Stimulated activated CD8-positive, alpha-beta memory T cell treated with anti-CD3 and anti-CD28 coated beads, Interleukin-7, amount 100 ng/mL, for 1 hour (primary cell): ENCODE data around the gene ZBED5.
"Not testable (repeated sequence)": the region's sequence is repeated elsewhere in the genome, so short reads cannot be mapped to it uniquely, and the experiment has no call there.

Experiments used
- DNase-seq, 2 donors: peaks; one replicate each; pipeline ENCODE4 v3.0.0-alpha.2; 2020; ENCODE audit warnings: low read depth in 2 of 2

ZBED5 gene

GRCh38 chr11:10838083-10838482, 19.8 kb downstream of the ZBED5 start:
- no peak for DNase-seq

GRCh38 chr11:10836884-10837283, 21.0 kb downstream of the ZBED5 start:
- not testable (repeated sequence) for DNase-seq

- no peak for DNase-seq
These were observed 28.7 kb downstream of the ZBED5 start for GRCh38 chr11:10829139-10829538.

- DNase-seq: no peak
These were observed 29.5 kb downstream of the ZBED5 start for GRCh38 chr11:10828402-10828801.

- no peak for DNase-seq
These were observed 33.0 kb downstream of the ZBED5 start for GRCh38 chr11:10824888-10825287.

GRCh38 chr11:10823152-10823579, 34.7 kb downstream of the ZBED5 start:
- no peak for DNase-seq

- not testable (repeated sequence) for DNase-seq
These were observed 35.4 kb downstream of the ZBED5 start for GRCh38 chr11:10822491-10822890.

- DNase-seq: no peak
These were observed 39.3 kb downstream of the ZBED5 start for GRCh38 chr11:10818594-10818993.

- DNase-seq: no peak
These were observed 43.9 kb downstream of the ZBED5 start for GRCh38 chr11:10813945-10814344.

GRCh38 chr11:10809373-10810160, 48.3 kb downstream of the ZBED5 start:
- peak; percentile 13 to 14 for DNase-seq

- peak; percentile 93 to 96 for DNase-seq
These were observed 49.1 kb downstream of the ZBED5 start, which contains the start of gene EIF4G2 for GRCh38 chr11:10808553-10809372. Gene EIF4G2 (minus strand): TSS chr11:10808926.

- DNase-seq: peak in 1 of 2 donors; percentile 6
These were observed 49.7 kb downstream of the ZBED5 start for GRCh38 chr11:10808235-10808552.

GRCh38 chr11:10807493-10808234, 50.2 kb downstream of the ZBED5 start:
- DNase-seq: peak in 1 of 2 donors; percentile 1

GRCh38 chr11:10806206-10806605, 51.6 kb downstream of the ZBED5 start:
- DNase-seq: no peak

GRCh38 chr11:10805741-10806140, 52.1 kb downstream of the ZBED5 start:
- no peak for DNase-seq

- DNase-seq: no peak
These were observed 54.2 kb downstream of the ZBED5 start for GRCh38 chr11:10803676-10804075.
